ENCODE data around the gene CHL1. TPM values are rescaled to one million over a fixed set of nuclear protein-coding genes. Genes with fewer than 3 reads are reported as not detected.

The CHL1 gene
- total RNA-seq, 1 donor, result 3.6 TPM

DNA sequence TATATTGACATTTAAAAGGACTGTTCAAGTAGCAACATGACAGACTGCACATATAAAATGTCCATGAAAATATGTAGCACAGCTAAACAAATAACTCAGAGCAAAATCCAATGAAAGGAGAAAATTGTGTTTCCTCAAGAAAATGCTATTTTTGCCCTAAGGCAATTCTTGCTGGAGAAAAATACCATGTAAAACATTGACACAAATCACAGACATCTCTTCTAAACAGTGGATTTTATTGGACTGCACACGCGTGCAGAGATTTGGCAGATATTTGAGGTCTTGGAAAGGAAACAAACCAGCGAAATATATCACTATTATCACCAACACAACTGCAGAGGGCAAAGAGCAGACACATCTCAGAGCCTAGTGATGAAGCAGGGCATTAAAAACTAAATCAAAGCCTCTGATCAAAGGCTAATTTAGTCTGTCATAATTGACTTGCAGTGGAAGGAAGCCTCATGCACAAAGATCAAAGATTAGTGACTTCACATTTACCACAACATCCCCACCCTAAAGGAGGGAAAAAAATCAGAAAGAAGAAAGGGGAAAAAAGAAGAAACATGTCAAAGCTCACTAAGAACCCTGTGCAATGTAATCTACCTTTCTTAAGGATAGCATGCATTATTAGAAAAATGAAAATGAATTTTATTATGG lies 52.4 kb downstream of the CHL1 start:
- TF ChIP-seq, protein P1, sequence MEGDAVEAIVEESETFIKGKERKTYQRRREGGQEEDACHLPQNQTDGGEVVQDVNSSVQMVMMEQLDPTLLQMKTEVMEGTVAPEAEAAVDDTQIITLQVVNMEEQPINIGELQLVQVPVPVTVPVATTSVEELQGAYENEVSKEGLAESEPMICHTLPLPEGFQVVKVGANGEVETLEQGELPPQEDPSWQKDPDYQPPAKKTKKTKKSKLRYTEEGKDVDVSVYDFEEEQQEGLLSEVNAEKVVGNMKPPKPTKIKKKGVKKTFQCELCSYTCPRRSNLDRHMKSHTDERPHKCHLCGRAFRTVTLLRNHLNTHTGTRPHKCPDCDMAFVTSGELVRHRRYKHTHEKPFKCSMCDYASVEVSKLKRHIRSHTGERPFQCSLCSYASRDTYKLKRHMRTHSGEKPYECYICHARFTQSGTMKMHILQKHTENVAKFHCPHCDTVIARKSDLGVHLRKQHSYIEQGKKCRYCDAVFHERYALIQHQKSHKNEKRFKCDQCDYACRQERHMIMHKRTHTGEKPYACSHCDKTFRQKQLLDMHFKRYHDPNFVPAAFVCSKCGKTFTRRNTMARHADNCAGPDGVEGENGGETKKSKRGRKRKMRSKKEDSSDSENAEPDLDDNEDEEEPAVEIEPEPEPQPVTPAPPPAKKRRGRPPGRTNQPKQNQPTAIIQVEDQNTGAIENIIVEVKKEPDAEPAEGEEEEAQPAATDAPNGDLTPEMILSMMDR (IDR thresholded peaks at IDR 0.05; ENCODE audit: extremely low read depth, low read depth, low read length), result no peak
- no peaks in the 10 kb centered on the region for H3K9me3 ChIP-seq (ENCODE audit: low read depth, low read length)
- no peak for DNase-seq (ENCODE audit: insufficient read length, low spot score, missing footprints)

DNA sequence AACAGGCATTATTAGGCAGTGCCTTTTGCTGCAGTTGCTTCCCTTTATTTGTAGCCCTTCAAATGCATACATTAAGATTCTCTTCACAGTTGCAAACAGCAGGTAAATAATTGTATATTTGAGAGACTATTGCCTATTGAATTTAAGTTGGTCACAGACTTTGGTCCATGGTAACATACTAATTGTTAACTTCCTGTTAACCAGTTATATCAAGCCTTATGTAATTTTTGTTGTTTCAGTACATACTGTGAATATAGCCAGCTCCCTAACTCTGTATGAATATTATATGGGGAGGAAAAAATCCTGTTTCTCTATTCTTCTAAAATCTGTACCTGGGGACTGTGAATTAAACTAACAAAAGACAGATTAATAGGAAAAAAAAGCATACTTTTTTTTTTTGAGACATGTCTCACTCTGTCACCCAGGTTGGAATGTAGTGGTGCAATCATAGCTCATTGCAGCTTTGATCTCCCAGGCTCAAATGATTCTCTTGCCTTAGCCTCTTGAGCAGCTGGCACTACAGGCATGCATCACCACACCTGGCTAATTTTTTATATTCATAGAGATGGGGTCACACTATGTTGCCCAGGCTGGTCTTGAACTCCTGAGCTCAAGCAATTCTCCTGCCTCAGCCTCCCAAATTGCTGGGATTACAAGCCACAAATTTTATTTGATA lies 53.2 kb downstream of the CHL1 start:
- no peaks in the 10 kb centered on the region for H3K36me3 ChIP-seq (ENCODE audit: insufficient read depth, low read length)
- TF ChIP-seq, protein P1 (IDR thresholded peaks at IDR 0.05; ENCODE audit: extremely low read depth, low read depth, low read length), result no peak
- no peaks in the 10 kb centered on the region for H3K27me3 ChIP-seq (ENCODE audit: insufficient read depth, low read length)

More for the DNA sequence above, 52.4 kb downstream of the CHL1 start:
- no peaks in the 10 kb centered on the region for H3K36me3 ChIP-seq (ENCODE audit: insufficient read depth, low read length)
- H4K20me1 ChIP-seq (ENCODE audit: insufficient read depth, low read length), result no peaks in the 10 kb centered on the region
- H3K4me1 ChIP-seq (ENCODE audit: insufficient read depth, low read length), result no peaks in the 10 kb centered on the region
- no peak overlapping the region for H3K4me3 ChIP-seq (ENCODE audit: insufficient read depth, low read length)
- H2AFZ ChIP-seq (ENCODE audit: low read length), result no peak overlapping the region
- no peak overlapping the region for H3K27ac ChIP-seq (ENCODE audit: low read depth, low read length)
- H3K27me3 ChIP-seq (ENCODE audit: insufficient read depth, low read length), result no peaks in the 10 kb centered on the region
- H3K79me2 ChIP-seq (ENCODE audit: insufficient read depth, low read length), result no peaks in the 10 kb centered on the region
- no peak overlapping the region for H3K4me2 ChIP-seq (ENCODE audit: insufficient read depth, low read length)

DNA sequence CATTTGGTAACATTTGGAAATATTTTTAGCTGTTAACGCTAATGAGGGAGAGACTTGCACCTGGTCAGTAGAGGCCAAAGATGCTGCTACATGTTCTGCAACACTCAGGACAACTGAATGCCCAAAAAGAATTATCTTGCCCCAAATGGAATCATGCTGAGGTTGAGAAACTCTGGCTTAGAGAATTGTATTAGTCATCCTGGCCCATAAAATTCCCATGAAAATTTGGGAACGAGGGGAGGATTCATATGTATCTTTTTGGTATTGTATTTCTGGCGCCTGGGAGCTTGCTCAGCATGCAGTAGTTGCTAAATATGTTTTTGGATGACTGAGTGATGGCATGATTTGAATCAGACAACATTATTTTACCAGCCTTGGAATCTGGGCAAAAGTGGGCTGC lies 59.9 kb downstream of the CHL1 start:
- TF ChIP-seq, protein P1 (IDR thresholded peaks at IDR 0.05; ENCODE audit: extremely low read depth, low read depth, low read length), result no peak
- H3K4me3 ChIP-seq (ENCODE audit: insufficient read depth, low read length), result no peak overlapping the region
- no peaks in the 10 kb centered on the region for H3K27me3 ChIP-seq (ENCODE audit: insufficient read depth, low read length)
- no peaks in the 10 kb centered on the region for H3K36me3 ChIP-seq (ENCODE audit: insufficient read depth, low read length)
- no peak for DNase-seq (ENCODE audit: insufficient read length, low spot score, missing footprints)
- H3K27ac ChIP-seq (ENCODE audit: low read depth, low read length), result no peak overlapping the region
- no peaks in the 10 kb centered on the region for H4K20me1 ChIP-seq (ENCODE audit: insufficient read depth, low read length)
- no peaks in the 10 kb centered on the region for H3K4me1 ChIP-seq (ENCODE audit: insufficient read depth, low read length)
- no peak overlapping the region for H3K4me2 ChIP-seq (ENCODE audit: insufficient read depth, low read length)
- H2AFZ ChIP-seq (ENCODE audit: low read length), result no peak overlapping the region
- H3K9me3 ChIP-seq (ENCODE audit: low read depth, low read length), result no peaks in the 10 kb centered on the region
- H3K79me2 ChIP-seq (ENCODE audit: insufficient read depth, low read length), result no peaks in the 10 kb centered on the region

More for the DNA sequence above, 53.2 kb downstream of the CHL1 start:
- H3K4me1 ChIP-seq (ENCODE audit: insufficient read depth, low read length), result no peaks in the 10 kb centered on the region
- H3K4me2 ChIP-seq (ENCODE audit: insufficient read depth, low read length), result no peak overlapping the region
- no peak overlapping the region for H3K4me3 ChIP-seq (ENCODE audit: insufficient read depth, low read length)
- no peaks in the 10 kb centered on the region for H4K20me1 ChIP-seq (ENCODE audit: insufficient read depth, low read length)
- H3K9me3 ChIP-seq (ENCODE audit: low read depth, low read length), result no peaks in the 10 kb centered on the region
- H3K27ac ChIP-seq (ENCODE audit: low read depth, low read length), result no peak overlapping the region
- H3K79me2 ChIP-seq (ENCODE audit: insufficient read depth, low read length), result no peaks in the 10 kb centered on the region
- no peak overlapping the region for H2AFZ ChIP-seq (ENCODE audit: low read length)
- no peak for DNase-seq (ENCODE audit: insufficient read length, low spot score, missing footprints)

DNA sequence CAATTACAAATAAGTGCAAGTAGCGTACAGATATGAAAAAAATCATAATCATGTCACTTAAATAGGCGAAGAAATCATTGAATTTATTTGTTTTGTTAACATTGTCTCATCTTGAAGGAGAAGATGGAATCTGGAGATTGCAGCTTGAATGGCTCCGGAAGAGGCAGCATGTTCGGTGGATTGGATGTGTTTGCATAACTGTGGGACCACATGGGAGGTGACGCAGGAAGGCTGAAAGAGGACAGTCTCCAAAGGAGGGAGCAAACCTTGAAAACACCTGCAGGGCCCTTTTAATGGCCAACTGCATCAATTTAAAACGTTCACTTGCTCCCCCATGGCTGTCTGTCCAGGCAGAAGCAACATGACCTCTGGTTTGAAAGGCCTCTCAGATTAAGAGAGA lies 61.3 kb downstream of the CHL1 start:
- Histone ChIP-seq H2AFZ (ENCODE audit: low read length) (no peak overlapping the region), H3K27ac (ENCODE audit: low read depth, low read length) (no peak overlapping the region), H3K27me3 (ENCODE audit: insufficient read depth, low read length) (no peaks in the 10 kb centered on the region), H3K9me3 (ENCODE audit: low read depth, low read length) (no peaks in the 10 kb centered on the region), H3K4me2 (ENCODE audit: insufficient read depth, low read length) (no peak overlapping the region), H4K20me1 (ENCODE audit: insufficient read depth, low read length) (no peaks in the 10 kb centered on the region), H3K36me3 (ENCODE audit: insufficient read depth, low read length) (no peaks in the 10 kb centered on the region), H3K79me2 (ENCODE audit: insufficient read depth, low read length) (no peaks in the 10 kb centered on the region), H3K4me1 (ENCODE audit: insufficient read depth, low read length) (no peaks in the 10 kb centered on the region), H3K4me3 (ENCODE audit: insufficient read depth, low read length) (no peak overlapping the region)
- TF ChIP-seq, protein P1 (IDR thresholded peaks at IDR 0.05; ENCODE audit: extremely low read depth, low read depth, low read length), result no peak
- DNase-seq (ENCODE audit: insufficient read length, low spot score, missing footprints), result no peak
